Activated naive CD8-positive, alpha-beta T cell treated with anti-CD3 and anti-CD28 coated beads, Interleukin-2, amount 50 U/mL, for 16 hours (primary cell): ENCODE data around the gene ZFP14.
"Not testable (repeated sequence)": the region's sequence is repeated elsewhere in the genome, so short reads cannot be mapped to it uniquely, and the experiment has no call there.

Source experiments
- DNase-seq: peaks from one replicate; pipeline ENCODE4 v3.0.0-alpha.2; 2020; ENCODE audit warnings: low read depth, low spot score

The ZFP14 gene

GRCh38 chr19:36331353-36332228 lies 47.4 kb downstream of the ZFP14 start:
- DNase-seq, result no peak

- DNase-seq, result no peak
These were observed 48.8 kb downstream of the ZFP14 start for GRCh38 chr19:36330216-36330615.

- DNase-seq, result not testable (repeated sequence)
These were observed 49.5 kb downstream of the ZFP14 start for GRCh38 chr19:36329534-36329933.

GRCh38 chr19:36326649-36327048 lies 52.4 kb downstream of the ZFP14 start:
- DNase-seq, result not testable (repeated sequence)

- DNase-seq, result not testable (repeated sequence)
These were observed 63.8 kb downstream of the ZFP14 start for GRCh38 chr19:36315164-36315563.

DNA sequence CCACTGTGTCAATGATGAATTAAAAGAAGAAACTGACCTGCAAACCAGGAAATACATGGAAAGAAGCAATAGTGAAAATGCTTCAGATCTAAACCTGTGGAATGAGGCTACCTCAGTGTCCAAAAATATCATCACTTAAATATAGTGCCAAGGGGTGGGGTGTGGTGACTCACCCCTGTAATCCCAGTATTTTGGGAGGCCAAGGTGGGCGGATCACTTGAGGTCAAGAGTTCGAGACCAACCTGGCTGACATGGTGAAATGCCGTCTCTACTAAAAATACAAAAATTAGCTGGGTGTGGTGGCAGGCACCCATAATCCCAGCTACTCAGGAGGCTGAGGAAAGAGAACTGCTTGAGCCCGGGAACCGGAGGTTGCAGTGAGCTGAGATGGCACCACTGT lies 64.9 kb downstream of the ZFP14 start:
- not testable (repeated sequence) for DNase-seq

DNA sequence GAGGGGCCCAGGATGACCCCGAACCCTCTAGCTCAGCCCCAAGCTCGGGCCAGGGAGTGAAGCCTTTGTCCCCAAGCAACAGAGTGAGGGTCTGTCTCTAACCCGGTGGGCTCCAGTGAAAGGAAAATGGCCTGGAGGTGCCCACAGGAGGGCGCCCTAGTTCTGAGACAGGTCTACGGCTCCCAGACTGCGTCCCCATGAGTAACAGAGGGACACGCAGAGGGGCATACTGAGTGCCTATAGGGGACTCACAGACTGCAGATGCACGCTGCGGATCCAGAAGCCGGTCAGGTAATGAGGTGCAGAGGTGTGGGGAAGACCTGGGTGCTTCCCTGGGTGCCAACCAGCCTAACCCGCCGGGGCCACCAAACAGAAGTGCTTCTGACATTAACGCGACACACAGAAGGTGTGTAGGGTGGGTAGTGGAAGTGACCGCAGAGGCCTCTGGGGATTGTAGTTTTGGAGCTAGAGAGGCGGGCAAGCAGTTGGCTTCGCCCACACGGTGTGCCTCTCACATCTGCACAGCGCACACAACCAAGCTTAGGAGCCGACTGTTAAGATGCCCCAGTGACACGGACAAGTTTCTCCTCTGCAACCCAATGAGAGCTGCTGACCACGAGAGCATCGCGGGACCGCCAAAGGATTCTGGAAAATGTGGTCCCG lies 67.8 kb downstream of the ZFP14 start:
- not testable (repeated sequence) for DNase-seq

DNA sequence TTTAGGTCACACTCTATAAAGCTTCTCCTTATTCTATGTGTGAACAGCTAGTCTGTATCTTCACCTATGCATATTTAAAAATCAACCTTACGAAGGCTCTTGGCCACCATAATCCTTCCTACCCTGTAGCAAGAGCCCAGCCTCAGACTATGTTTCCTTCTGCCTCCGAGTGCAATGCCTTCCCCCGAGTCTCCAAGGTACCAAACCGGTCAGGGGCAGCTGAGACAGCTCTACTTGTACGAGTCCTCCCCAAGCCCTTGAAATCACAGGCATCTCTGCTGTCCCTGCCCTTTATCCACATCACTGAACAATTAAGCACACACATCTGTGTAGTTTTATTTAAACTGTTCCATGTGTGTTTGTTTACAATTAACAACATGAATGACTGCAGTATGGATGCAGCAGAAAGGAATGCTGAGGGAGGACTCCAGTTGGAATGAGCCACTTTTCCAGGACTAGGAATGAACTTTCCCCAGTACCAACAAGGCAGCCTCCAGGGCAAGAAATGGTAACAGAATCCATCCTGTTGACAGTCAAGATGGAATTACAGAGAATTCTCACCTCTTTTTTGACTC lies 68.5 kb downstream of the ZFP14 start:
- not testable (repeated sequence) for DNase-seq

DNA sequence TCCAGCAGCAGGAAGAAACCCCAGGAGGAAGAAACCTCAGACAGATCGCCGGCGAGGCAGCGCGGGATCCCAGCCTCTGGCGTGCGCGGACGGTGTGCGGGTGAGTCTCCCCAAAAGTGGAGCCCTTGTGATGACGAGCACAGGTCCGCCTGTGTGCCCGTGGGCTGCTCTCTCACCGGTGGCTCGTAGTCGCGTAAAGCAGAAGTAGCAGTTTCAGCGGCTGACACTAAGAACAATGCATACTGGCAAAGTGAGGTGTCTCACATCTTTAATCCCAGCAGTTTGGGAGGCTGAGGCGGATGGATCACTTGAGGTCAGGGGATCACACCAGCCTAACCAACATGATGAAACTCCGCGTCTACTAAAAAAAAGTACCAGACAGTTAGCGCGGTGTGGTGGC lies 69.2 kb downstream of the ZFP14 start:
- not testable (repeated sequence) for DNase-seq

- not testable (repeated sequence) for DNase-seq
These were observed 69.7 kb downstream of the ZFP14 start for GRCh38 chr19:36309309-36309708.

DNA sequence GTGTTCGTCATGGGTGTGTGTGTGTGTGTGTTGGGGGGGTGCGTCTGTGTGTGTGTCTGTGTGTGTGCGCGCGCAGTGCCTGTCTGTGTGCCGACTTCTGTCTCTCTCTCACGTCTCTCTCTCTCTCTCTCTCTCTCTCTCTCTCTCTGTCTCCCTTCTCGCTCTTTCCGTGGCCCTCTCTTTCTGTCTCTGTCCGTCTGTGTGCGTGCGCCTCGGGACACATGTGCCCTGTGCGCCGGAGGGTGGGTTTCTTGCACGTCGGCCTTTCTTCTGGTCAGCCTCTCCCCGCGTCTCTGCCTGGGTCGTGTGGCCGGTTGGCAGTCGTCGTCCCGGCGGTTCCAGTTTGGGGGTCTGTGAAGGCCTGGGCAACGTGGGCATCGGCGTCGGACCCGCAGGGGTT lies 86.7 kb downstream of the ZFP14 start:
- DNase-seq, result not testable (repeated sequence)
